HS-5 (cell line): Measurements from ENCODE around the gene CHSY1.

Source experiments
- DNase-seq: peaks from one replicate; pipeline ENCODE4 v3.0.0-alpha.2; 2012; ENCODE audit warnings: low read depth

The CHSY1 gene

DNA sequence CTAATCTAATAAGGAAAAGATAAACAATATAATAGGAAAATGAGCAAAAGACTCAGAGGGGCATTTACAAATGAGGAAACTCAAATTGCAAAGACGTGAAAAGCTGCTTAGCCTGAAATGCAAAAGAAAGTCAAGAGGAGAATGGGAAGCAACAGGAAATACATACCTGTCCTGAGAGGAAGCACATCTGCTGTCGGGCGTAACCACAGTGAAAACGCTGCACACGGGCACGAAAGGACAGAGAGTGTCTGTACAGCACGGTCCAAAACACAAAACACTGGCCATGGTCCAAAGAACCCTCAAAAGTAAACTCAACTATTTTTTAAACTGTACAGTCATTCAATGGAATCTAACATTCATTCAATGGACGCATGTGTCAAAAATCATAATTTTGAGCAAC, 100.6 kb downstream of the CHSY1 start:
- no peak for DNase-seq

- no peak for DNase-seq
Measured at GRCh38 chr15:101150723-101151040, 101.2 kb downstream of the CHSY1 start.

- no peak for DNase-seq
Measured at GRCh38 chr15:101149864-101150722, 101.8 kb downstream of the CHSY1 start.

DNA sequence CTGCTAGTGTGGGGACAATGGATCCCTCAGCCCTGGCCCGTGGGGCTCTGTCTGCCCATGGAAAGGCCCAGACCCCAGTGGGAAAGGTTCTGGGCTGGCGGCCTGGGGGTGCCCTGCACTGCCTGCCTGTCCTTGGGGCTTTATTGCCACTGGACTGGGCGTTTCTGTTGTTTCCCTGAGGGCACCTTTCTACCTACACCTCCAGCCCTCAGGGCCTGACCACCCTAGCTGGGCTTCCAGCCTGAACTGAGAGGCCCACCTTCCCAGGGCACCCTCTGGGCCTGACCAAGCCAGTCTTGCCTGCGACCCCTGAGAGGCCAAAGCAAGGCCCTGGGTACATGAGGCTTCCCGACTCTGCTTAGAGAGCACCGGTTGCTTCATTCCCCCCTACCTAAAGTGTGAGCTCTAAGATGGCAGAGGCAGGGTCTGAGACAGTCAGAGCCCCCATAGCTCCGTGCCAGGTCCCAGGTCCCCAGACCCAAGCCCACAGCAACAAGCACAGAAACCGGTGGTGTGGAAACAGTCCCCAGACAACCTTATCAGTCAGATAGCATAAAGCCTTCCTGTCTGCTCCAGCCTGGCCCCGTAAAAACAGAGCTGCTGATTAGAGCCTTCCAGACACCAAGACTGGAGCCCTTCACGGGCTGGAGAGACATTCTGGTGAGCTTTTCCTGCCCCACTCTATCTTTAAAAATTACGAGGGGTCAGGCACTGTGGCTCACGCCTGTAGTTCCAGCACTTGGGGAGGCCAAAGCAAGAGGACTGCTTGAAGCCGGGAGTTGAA, 102.8 kb downstream of the CHSY1 start:
- DNase-seq: no peak

DNA sequence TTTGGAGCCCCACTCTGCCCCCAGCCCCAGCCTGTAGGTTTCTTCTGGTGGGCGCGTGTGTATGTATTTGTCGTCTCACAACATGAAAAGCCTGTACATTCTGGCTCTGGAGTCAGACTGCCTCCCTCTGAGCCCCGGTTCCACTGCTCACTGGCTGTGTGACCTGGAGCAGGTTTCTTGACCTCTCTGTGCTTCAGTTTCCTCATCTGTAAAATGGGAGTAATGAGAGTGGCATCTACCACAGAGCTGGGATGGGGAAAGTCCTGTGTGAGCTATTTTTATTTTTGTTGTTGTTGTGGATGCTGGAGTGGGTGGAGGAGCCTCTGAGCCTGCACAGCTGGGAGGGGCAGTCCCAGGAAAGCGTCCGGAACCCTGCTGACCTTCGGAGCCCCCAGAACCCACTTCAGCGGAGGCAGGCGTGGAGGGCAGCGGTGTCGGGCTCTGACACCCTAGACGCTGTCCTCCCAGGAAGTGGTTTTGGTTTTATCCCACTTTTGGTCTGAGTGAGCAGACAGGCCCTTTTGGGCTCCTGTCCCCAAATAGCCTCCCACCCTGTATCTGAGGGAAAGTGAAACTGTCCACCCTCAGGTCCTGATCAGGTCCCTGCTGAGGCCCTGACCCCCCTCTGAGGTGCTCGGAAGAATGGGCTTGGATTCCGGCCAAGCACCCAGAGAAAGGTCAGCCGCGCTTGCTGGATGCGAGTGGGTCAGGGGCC, 103.5 kb downstream of the CHSY1 start:
- DNase-seq: no peak

DNA sequence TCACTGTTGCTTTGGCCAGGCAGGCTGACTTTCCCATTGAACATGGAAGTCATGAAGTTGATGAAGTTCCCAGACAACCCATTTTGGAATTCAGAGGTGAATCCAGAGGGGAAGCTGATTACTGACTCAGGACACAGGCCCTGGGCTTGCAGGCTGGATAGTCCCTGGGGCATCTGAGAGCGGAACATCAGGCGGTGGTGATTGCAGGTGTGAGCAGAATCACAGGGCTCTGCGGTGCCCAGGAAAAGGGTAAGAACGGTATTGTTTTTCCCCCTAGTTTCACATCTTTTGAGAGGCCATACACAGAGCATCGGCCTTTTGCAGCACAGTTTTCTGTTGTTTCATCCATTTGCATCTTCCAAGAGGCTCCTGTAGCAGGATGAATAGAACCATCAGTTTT, 104.7 kb downstream of the CHSY1 start:
- no peak for DNase-seq

DNA sequence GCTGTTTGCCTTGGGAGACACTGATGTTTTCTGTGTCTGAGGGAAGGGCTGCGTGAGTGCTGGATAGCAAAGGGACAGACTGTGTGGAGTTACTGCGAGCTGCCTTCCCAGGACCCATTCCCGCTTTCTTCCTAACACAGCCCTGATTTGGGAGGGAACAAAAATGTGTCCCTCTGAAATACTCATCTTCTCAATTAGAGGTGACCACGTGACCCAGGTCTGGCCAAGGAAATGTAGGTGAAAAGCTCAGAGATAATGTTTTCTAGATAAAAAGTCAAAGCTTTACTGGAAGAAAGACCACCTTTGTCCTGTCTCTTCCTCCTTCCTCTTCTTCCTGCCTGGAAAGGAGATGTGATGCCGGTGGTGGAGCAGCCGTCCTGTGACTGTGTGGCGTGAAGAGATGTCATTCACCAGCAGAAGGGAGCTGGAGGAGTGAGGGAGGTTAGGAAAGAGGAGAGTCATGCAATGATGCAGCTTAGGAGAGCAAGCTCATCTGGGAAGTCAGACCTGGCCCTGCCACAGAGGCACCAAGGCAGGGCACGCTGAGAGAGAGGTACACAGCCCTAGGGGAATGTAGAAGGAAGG, 105.6 kb downstream of the CHSY1 start:
- no peak for DNase-seq

DNA sequence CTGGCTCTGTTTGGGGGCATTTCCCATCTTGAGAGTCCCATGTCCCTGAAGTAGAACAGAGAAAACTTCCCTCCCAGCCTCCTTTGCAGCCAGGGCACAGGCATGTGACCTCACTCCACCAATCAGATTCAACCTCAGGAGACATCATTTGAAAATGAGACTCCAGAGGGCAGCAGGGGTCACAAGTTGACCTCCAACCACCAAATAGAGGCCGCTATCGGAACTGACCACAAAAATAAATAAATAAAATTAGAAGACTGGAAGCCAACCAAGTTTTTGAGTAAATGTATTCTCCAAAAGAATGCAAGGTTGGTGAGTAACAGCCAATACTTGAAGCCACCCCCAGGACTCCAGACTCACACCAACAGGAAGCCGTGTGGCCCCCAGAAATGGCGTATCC, 106.5 kb downstream of the CHSY1 start:
- DNase-seq: no peak

DNA sequence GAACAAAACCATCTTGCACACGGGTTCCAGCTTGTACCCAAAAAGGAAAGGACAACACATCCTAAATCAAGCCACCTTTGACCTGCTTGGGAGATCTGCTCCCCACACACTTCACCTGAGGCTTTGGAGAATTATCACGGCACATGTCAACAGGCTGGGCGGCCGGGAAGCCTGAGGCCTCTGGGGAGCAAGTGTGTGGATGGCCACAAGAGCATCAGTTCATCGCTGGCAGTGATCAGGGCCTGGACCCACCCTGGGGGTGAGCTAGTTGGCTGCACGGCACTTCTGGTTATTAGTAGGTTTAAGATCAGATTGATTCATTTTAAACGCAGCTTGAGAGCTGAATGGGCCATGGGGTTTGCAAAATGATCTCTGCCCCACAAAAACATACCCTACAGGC, 108.5 kb downstream of the CHSY1 start:
- DNase-seq: no peak

DNA sequence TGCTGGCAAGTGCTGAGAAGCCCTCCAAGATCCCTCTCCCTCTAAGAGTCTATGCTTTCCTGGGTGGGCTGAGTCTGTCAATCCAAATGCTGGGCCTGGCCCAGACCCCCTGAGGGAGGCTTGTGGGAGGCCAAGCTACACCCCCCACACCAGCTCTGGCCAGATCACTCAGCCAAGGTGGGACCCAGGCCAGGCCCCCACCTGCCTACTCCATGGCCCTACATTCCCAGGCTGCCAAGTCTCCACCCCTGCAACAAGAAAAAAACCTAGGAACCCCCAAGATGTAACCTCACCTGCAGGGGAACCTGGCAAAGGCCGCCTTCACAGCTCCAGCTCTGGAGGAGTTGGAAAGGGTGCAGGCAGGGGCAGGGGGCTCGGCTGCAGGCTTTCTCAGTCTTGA, 109.1 kb downstream of the CHSY1 start:
- DNase-seq: no peak

- no peak for DNase-seq
Measured at GRCh38 chr15:101141926-101142527, 109.8 kb downstream of the CHSY1 start.

DNA sequence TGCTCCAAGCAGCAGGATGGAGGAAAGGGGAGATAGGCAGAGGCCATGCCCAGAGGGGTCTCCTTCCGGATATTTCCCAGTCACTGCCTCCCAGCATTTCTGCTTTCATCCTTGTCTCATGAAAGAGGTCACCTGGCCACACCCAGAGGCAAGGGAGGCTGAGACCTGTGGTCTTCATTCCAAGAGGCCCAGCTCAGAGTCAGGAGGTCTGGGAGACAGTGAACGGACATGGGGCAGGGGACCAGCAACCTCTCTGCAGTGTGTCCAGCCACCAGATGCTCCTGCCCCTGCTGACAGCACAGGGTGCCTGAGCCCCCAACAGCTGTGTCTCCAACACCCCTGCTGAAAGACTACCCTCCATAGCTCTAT, 111.2 kb downstream of the CHSY1 start:
- DNase-seq: no peak

- DNase-seq: no peak
Measured at GRCh38 chr15:101139986-101140696, 111.7 kb downstream of the CHSY1 start.

DNA sequence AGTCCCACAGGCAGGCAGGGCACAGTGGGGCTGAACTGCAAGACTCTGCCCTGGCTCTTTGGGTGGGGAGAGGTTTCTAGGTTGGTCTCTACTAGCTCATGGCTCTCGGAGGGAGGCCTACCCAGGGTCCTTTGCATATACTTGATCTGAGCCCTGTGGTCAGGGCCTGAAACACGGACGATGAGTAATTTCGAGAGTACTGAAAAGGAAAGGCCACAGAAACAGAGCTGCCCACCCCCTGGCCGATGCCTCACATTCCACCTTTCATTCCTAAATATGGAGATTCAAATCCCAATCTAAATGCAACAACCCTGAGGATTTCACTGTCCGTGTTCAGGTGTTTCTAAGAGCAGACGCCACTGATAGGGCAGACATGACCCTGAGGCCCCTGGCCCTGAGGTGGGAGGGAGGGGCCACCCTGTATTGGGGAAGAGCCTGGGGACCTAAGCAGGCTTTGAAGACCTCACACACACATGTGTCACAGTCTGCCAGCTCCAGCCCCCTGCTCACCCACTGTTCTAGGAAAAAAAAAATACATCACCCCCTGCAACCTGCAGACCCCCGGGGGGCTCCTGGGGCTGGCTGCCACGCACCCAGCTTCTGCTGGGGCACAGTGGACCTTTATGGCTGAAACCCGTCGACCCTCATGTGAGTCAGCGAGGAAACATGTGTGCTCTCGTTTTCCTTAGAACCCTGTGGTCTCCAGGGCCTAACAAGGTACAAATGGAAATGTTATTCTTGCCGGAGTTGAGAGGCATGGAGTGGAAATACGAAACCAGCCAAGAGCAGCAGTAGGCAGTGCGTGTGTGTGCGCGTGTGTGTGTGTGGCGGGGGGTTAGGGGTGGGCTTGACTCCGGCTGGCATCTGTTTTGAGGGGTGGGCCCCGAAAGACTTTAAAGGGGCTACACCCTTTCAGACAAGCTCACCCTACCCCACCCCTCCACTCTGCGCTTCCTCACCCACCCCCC, 112.7 kb downstream of the CHSY1 start:
- DNase-seq: no peak

DNA sequence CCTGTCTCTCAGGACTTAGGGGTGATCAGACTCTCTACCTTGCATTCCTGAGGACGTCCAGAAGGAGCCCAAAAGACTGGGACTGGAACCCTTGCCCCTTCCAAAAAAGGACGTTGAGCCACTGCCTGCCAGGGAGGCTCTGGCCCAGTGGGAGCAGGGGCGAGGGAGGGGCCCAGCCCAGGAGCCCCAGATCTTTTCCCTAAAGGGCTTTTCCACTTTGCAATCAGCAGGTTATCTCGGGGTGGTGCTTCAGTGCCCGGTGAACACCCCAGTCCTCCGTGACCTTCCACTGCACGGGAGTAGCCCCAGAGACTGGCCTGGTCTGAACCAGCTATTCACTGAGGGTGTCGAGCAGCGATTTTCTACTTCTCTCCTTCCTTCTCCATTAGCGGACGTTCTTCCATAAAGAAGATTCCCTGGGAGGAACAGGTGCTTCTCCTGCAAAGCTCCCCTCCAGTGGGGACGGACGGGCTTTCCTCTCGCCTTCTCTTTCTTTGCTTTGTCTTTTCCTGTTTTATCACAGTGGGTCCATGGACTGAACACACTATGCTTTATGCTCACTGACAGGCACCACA, 113.7 kb downstream of the CHSY1 start:
- no peak for DNase-seq

DNA sequence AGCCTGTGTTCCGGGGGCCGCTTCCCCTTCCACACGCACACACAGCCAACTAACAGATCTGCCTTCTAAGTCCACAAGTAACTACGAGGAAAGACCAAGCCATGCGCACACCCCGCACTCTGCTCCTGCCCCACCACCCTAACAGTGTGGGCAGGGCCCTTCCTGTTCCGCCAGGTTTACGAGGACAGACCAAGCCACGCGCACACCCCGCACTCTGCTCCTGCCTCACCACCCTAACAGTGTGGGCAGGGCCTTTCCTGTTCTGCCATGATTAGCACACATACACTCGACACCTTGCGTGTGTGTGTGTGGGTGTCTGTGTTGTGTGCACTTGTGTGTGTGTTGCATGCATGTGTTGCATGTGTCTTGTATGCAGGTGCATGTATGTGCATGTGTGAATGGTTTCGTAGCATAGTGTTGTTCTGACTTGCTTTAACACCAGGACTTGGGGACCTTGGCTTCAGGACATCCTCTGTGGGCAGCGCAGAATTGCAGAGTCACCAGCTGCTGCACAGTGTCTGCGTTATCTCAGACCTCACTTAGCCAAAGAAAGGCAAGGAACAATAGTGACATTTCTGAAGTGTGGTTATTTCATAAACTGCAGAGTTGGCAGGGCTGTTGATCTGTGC, 114.4 kb downstream of the CHSY1 start:
- no peak for DNase-seq

DNA sequence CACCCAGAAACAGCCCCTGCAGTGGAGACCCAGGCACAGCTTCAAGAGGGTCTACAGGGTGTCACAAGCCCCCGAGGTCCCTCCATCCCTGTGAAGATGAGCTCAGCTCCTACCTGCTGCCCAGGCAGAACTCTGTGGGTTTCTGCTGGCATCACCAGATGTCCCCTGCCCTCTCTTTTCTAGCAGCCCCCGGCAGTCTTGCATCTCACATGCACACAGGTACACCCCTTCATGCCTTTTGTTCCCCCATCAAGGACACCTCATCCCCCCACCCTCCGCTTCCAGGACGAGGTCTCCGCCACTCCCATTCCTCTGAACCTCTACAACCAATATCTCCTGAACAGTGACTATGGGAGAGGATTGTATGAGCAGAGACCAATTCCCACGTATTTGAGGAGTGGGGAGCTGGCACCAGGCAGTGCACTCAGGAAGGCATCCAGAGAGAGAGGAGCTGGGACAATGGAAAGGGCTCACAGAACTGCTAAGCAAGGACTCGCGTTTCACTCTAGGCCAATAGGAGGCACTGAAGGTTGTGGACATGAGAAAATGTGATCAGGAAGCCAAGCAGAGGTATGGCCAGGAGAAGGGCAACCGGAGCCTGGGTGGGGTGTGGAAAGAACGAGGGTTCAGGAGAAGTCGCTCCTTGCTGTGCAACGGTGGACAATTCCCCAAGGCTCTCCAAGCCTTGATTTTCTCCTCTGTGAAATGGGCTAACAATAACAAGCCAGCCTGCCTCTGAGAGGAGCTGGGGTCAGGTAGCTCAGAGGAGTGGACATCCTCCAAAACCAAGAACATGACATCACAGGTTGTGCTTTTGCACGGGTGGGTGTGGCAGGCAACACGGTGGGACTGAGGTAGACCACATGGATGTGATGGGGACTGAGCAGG, 115.2 kb downstream of the CHSY1 start:
- DNase-seq: no peak

GRCh38 chr15:101135532-101136166, 116.2 kb downstream of the CHSY1 start:
- DNase-seq: no peak
